ENCODE results near the gene TRAK1. TPM values are rescaled to one million over a fixed set of nuclear protein-coding genes. Genes with fewer than 3 reads are reported as not detected.

Gene TRAK1
- total and polyA plus RNA-seq, 10 of the 15 experiments (the other 5 are each of a cell fraction or from before 2014, with no cell fraction given), result 6.6 to 46.2 (median 23.7) TPM

GRCh38 chr3:42165211-42165610 lies 74.1 kb downstream of the TRAK1 start (continued):
- no peak for TF ChIP-seq ZNF592 (IDR thresholded peaks at IDR 0.05)
- TF ChIP-seq RB1 (IDR thresholded peaks at IDR 0.05; ENCODE audit: borderline replicate concordance), result no peak
- TF ChIP-seq POLR2AphosphoS2 (IDR thresholded peaks at IDR 0.05; ENCODE audit: low read depth, low read length), result no peak
- TF ChIP-seq, protein P1, sequence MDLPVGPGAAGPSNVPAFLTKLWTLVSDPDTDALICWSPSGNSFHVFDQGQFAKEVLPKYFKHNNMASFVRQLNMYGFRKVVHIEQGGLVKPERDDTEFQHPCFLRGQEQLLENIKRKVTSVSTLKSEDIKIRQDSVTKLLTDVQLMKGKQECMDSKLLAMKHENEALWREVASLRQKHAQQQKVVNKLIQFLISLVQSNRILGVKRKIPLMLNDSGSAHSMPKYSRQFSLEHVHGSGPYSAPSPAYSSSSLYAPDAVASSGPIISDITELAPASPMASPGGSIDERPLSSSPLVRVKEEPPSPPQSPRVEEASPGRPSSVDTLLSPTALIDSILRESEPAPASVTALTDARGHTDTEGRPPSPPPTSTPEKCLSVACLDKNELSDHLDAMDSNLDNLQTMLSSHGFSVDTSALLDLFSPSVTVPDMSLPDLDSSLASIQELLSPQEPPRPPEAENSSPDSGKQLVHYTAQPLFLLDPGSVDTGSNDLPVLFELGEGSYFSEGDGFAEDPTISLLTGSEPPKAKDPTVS (IDR thresholded peaks at IDR 0.05; ENCODE audit: low read depth, low read length), result no peak

DNA sequence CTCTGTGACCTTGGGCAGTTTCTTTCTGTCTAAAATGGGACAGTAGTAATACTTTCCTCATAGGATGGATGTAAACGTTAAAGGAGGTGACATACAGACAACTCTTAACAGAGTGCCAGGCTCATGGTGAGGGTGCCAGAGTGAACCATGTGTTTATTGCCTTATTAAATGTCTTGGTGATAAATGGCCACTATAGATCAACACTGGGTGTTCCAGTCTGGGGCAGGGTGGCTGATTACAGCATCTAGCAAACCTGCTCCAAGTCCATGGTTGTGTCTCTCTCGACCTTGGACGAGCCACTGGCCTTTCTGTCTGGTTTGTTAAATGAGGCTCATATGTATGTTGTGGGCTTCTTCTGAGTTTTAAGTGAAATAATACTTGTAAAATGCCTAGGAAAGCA lies 75.1 kb downstream of the TRAK1 start:
- Histone ChIP-seq H3K27ac (ENCODE audit: control insufficient read depth, insufficient read depth) (no peak overlapping the region), H4K20me1 (ENCODE audit: control insufficient read depth, insufficient read depth) (no peaks in the 10 kb centered on the region), H3K27me3 (replicated peaks in 1 of 2; ENCODE audit: control insufficient read depth in 2 of 2, insufficient read depth in 2 of 2, low read length in 1 of 2) (no peaks in the 10 kb centered on the region), H3K4me3 (no peak overlapping the region), H3K9me3 (replicated peaks; ENCODE audit: control insufficient read depth, insufficient read depth, low read length) (no peaks in the 10 kb centered on the region), H2AFZ (ENCODE audit: control insufficient read depth, low read depth, low read length) (no peak overlapping the region), H3K36me3 (ENCODE audit: control insufficient read depth in 2 of 2, insufficient read depth in 2 of 2, low read length in 1 of 2) (no peaks in the 10 kb centered on the region; a peak in 1 of 4 replicates), H3K9ac (ENCODE audit: control insufficient read depth, insufficient read depth, low read length) (no peak overlapping the region), H3K4me1 (ENCODE audit: control insufficient read depth, insufficient read depth, low read length) (peaks cover 20% of the 10 kb centered on the region), H3K79me2 (ENCODE audit: control insufficient read depth, insufficient read depth, low read length) (peaks cover 22% of the 10 kb centered on the region), H3K4me2 (ENCODE audit: control insufficient read depth, insufficient read depth) (no peak overlapping the region)
- no TSS peak for BruUV-seq (replicated peaks)
- POLR2A ChIA-PET, result no interaction called here
- no peak for ATAC-seq
- RAD21 ChIA-PET (ENCODE audit: unreplicated experiment), result no interaction called here
- in situ Hi-C loops (cut with MboI) (no loop called here), intact Hi-C loops (cut with micrococcal nuclease; ENCODE audit: unreplicated experiment) (no loop called here)
- SMC1A ChIA-PET (ENCODE audit: uncharacterized antibody, unreplicated experiment), result no interaction called here
- WGBS (ENCODE audit: insufficient coverage, insufficient replicate concordance, low lambda C conversion rate, missing lambda C conversion rate), result 97% methylated on average over 3 of the region's 3 CpGs
- CTCF ChIA-PET, result no interaction called here
- DNase-seq (ENCODE audit: low read depth, low spot score), result no peak
- no peak for FAIRE-seq
- TF ChIP-seq, protein P2, sequence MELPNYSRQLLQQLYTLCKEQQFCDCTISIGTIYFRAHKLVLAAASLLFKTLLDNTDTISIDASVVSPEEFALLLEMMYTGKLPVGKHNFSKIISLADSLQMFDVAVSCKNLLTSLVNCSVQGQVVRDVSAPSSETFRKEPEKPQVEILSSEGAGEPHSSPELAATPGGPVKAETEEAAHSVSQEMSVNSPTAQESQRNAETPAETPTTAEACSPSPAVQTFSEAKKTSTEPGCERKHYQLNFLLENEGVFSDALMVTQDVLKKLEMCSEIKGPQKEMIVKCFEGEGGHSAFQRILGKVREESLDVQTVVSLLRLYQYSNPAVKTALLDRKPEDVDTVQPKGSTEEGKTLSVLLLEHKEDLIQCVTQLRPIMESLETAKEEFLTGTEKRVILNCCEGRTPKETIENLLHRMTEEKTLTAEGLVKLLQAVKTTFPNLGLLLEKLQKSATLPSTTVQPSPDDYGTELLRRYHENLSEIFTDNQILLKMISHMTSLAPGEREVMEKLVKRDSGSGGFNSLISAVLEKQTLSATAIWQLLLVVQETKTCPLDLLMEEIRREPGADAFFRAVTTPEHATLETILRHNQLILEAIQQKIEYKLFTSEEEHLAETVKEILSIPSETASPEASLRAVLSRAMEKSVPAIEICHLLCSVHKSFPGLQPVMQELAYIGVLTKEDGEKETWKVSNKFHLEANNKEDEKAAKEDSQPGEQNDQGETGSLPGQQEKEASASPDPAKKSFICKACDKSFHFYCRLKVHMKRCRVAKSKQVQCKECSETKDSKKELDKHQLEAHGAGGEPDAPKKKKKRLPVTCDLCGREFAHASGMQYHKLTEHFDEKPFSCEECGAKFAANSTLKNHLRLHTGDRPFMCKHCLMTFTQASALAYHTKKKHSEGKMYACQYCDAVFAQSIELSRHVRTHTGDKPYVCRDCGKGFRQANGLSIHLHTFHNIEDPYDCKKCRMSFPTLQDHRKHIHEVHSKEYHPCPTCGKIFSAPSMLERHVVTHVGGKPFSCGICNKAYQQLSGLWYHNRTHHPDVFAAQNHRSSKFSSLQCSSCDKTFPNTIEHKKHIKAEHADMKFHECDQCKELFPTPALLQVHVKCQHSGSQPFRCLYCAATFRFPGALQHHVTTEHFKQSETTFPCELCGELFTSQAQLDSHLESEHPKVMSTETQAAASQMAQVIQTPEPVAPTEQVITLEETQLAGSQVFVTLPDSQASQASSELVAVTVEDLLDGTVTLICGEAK (IDR thresholded peaks at IDR 0.05; ENCODE audit: borderline replicate concordance), result no peak
- TF ChIP-seq RELA (IDR thresholded peaks at IDR 0.05; ENCODE audit: borderline replicate concordance, partially characterized antibody) (no peak), MEF2A (IDR thresholded peaks at IDR 0.05; ENCODE audit: insufficient read depth, low read depth, low read length) (no peak), ASH2L (IDR thresholded peaks at IDR 0.05; ENCODE audit: borderline replicate concordance, low read depth) (no peak), ETV6 (conservative IDR thresholded peaks at IDR 0.05 in 1 of 2, IDR thresholded peaks at IDR 0.05 in 1 of 2; ENCODE audit: borderline replicate concordance in 1 of 2, low read depth in 1 of 2) (no peak), NFYA (IDR thresholded peaks at IDR 0.05; ENCODE audit: borderline replicate concordance, low read depth, low read length) (no peak)
- TF ChIP-seq, protein P1 (IDR thresholded peaks at IDR 0.05; ENCODE audit: low read depth, low read length), result no peak

Measured in GM12878 (cell line).